Activated naive CD8-positive, alpha-beta T cell treated with anti-CD3 and anti-CD28 coated beads for 36 hours (primary cell): ENCODE data around the gene VTI1A. TPM values are rescaled to one million over a fixed set of nuclear protein-coding genes. Genes with fewer than 3 reads are reported as not detected.

Source experiments
- DNase-seq: peaks from one replicate; pipeline ENCODE4 v3.0.0; 2021
- H3K27ac Mint-ChIP-seq: one replicate; pipeline ENCODE4 v1.8.0; 2022; ENCODE audit warnings: mild to moderate bottlenecking, moderate library complexity, mixed read lengths
- H3K27me3 Mint-ChIP-seq: one replicate; pipeline ENCODE4 v1.8.0; 2022; ENCODE audit warnings: mild to moderate bottlenecking, mixed read lengths
- H3K36me3 Mint-ChIP-seq: one replicate; pipeline ENCODE4 v1.8.0; 2021; ENCODE audit warnings: mild to moderate bottlenecking, mixed read lengths
- H3K4me1 Mint-ChIP-seq: one replicate; pipeline ENCODE4 v1.8.0; 2021; ENCODE audit warnings: mixed read lengths
- H3K4me3 Mint-ChIP-seq: one replicate; pipeline ENCODE4 v1.8.0; 2022; ENCODE audit warnings: mild to moderate bottlenecking, moderate library complexity, mixed read lengths
- H3K9me3 Mint-ChIP-seq: one replicate; pipeline ENCODE4 v1.8.0; 2022; ENCODE audit warnings: mixed read lengths
- total RNA-seq, 2 experiments: library from RNA; stranded (reverse); gene quantifications; one replicate each; pipeline ENCODE4 v1.2.3, GENCODE V29; 2021

Gene VTI1A
- total RNA-seq, 2 experiments from 2014 or later: 31.5 to 33.7 TPM

GRCh38 chr10:112819231-112819630 lies 372.2 kb downstream of the VTI1A start:
- Mint-ChIP-seq H3K4me3 (no peak overlapping the region), H3K36me3 (peaks cover 13% of the 10 kb centered on the region), H3K27me3 (no peaks in the 10 kb centered on the region), H3K9me3 (no peaks in the 10 kb centered on the region), H3K4me1 (peaks cover 3% of the 10 kb centered on the region), H3K27ac (no peak overlapping the region)
- no peak for DNase-seq

GRCh38 chr10:112820320-112820719 lies 373.3 kb downstream of the VTI1A start:
- Mint-ChIP-seq H3K27ac (no peak overlapping the region), H3K4me3 (no peak overlapping the region), H3K9me3 (no peaks in the 10 kb centered on the region), H3K36me3 (peaks cover 10% of the 10 kb centered on the region), H3K4me1 (no peaks in the 10 kb centered on the region), H3K27me3 (no peaks in the 10 kb centered on the region)
- DNase-seq: no peak

DNA sequence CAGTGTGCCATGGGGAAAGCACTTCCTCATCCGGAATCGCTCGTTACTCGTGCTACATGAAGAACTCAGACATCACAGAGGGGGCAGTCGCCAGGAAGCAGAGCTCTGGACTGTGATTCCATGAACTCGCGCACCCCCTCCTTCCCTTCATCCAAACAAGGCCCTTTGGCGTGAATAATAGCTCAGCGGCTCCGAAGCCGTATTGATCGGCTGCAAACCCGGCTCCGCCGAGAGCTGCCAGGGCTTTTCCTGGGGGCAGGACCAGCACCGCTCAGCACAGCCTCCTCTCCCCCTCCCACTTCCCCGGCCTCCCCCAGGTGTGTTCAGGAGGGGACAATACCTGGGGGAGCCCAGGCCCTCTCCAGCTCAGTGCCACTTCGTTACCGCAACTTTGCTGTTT lies 374.0 kb downstream of the VTI1A start:
- H3K4me1 Mint-ChIP-seq: no peaks in the 10 kb centered on the region

DNA sequence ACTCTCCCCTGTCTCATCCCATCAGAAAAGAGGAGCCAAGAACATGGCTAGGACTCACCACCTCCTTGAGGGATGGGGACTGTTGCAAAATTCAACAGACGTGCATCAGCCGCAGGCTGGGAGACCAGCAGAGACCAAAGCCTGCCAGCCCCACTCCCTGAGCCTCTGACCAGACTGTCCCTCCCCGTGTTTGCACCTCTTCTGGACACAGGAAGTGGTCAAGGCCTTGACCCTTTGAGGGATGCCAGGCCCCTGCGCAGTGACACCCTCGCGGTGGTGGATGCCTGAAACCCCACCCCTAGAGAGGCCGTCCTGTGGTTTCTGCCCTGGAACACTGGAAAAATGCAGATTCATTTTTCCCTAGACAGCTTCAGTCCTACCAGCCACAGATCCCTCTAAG lies 374.6 kb downstream of the VTI1A start:
- H3K4me1 Mint-ChIP-seq: no peaks in the 10 kb centered on the region
- peaks cover 5% of the 10 kb centered on the region for H3K36me3 Mint-ChIP-seq
- H3K27ac Mint-ChIP-seq: no peak overlapping the region
- H3K9me3 Mint-ChIP-seq: no peaks in the 10 kb centered on the region
- no peak overlapping the region for H3K4me3 Mint-ChIP-seq
- H3K27me3 Mint-ChIP-seq: no peaks in the 10 kb centered on the region
- DNase-seq: no peak

More for the DNA sequence above, 374.0 kb downstream of the VTI1A start:
- H3K4me3 Mint-ChIP-seq: no peak overlapping the region
- peaks cover 6% of the 10 kb centered on the region for H3K36me3 Mint-ChIP-seq
- H3K27me3 Mint-ChIP-seq: no peaks in the 10 kb centered on the region
- no peaks in the 10 kb centered on the region for H3K9me3 Mint-ChIP-seq
- H3K27ac Mint-ChIP-seq: no peak overlapping the region
- no peak for DNase-seq

GRCh38 chr10:112823007-112823406 lies 376.0 kb downstream of the VTI1A start:
- Mint-ChIP-seq H3K4me1 (no peaks in the 10 kb centered on the region), H3K9me3 (no peaks in the 10 kb centered on the region), H3K27ac (no peak overlapping the region), H3K4me3 (no peak overlapping the region), H3K27me3 (no peaks in the 10 kb centered on the region), H3K36me3 (peaks cover 3% of the 10 kb centered on the region)
- no peak for DNase-seq

DNA sequence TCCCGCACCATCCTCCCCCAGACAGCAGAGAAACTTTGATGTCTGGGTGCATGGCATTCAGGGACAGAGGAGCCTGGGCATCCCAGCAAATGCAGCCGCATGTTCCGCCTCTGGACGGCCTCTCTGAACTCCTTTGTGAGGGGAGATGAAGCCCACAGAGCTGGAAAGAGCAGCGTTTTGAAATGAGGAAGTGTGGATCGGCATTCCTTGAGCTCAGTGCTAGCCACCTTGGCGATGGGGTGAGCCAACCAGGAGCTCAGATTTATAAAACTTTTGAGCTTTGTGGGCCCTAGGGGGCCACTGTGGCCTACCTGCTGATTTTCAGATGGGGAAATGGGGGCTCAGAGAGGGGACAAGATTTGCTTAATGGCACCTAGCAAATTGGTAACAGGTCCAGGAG lies 376.6 kb downstream of the VTI1A start:
- Mint-ChIP-seq H3K27me3 (no peaks in the 10 kb centered on the region), H3K4me3 (no peak overlapping the region)
- no peak for DNase-seq

DNA sequence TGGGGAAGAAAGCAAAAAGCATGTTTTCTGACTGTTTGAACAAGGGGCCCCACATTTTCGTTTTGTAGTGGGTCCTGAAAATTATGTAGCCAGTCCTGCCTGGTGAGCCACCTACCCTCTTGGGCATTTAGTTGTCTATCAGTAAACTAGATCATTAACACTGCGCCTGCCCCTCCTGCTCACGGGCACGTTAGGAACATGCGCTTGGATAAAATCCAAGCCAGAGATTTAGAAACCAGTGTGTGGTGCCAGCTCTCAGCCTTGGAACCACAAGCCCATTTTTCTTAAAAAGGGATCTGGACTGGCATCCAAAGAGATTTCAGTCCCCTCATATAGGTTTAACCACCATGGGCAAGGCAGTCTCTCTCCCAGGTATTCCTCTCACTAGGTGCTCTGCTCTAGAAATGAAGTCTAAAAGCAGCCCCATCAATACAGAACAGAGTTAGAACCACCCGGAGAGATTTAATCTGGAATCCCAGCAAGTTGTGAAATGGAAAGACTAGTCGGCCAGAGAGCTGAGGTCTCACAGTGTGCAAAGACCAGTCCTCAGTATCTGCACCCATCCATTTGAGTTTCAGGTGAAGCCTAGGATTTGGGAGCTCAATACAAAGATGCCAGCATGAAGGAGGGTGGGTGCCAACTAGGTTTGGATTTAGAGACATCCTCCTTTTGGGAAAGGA lies 379.1 kb downstream of the VTI1A start:
- Mint-ChIP-seq H3K27ac (no peak overlapping the region), H3K4me3 (no peak overlapping the region), H3K36me3 (peaks cover 2% of the 10 kb centered on the region), H3K27me3 (no peaks in the 10 kb centered on the region), H3K4me1 (no peaks in the 10 kb centered on the region), H3K9me3 (no peaks in the 10 kb centered on the region)
- DNase-seq: no peak

More for the DNA sequence above, 376.6 kb downstream of the VTI1A start:
- Mint-ChIP-seq H3K36me3 (peaks cover 3% of the 10 kb centered on the region), H3K27ac (no peak overlapping the region), H3K4me1 (no peaks in the 10 kb centered on the region), H3K9me3 (no peaks in the 10 kb centered on the region)

GRCh38 chr10:112827086-112827485 lies 380.1 kb downstream of the VTI1A start:
- H3K9me3 Mint-ChIP-seq: no peaks in the 10 kb centered on the region
- H3K36me3 Mint-ChIP-seq: peaks cover 2% of the 10 kb centered on the region
- H3K4me3 Mint-ChIP-seq: no peak overlapping the region
- DNase-seq: no peak
- no peak overlapping the region for H3K27ac Mint-ChIP-seq
- H3K27me3 Mint-ChIP-seq: no peaks in the 10 kb centered on the region
- H3K4me1 Mint-ChIP-seq: no peaks in the 10 kb centered on the region

DNA sequence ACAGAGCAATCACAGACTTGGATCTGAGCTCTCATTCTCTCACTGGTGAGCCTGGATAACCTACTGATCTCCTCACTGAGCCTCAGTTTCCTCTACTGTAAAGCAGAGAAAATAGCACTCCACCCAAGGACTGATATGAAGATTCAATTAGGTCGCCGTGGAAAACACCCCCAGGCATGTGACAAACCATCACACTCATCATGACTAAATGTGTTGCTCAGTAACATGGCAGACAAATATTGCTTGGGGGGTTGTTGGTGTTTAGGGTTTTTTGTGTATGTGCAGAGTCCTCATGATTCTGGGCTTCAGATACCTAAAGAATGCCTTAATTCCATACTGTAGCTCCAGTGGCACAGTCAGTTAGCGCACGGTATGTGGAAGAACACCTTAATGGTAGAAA lies 380.9 kb downstream of the VTI1A start:
- Mint-ChIP-seq H3K4me3 (no peak overlapping the region), H3K27ac (no peak overlapping the region), H3K27me3 (no peaks in the 10 kb centered on the region), H3K9me3 (no peaks in the 10 kb centered on the region), H3K36me3 (peaks cover 2% of the 10 kb centered on the region), H3K4me1 (no peaks in the 10 kb centered on the region)
- no peak for DNase-seq

DNA sequence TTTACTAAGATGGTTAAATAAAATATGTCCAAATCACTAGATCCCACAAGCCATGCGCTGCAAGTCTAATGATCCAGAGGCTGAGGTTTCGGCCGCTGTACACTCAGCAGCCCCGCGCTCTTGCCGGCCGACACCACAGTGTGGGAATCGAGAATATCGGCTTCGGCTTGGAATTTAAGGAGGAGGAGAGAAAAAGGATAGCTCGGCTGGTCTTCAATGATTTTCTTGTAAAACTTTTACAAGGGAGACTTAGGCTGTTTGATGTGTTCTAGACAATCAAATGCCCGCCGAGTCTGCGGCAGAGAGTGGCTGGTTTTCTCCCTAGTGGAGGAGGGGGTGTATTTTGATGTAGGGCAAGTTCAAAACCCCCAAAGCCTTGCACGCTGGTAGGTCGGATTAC lies 384.8 kb downstream of the VTI1A start:
- no peak overlapping the region for H3K4me3 Mint-ChIP-seq

DNA sequence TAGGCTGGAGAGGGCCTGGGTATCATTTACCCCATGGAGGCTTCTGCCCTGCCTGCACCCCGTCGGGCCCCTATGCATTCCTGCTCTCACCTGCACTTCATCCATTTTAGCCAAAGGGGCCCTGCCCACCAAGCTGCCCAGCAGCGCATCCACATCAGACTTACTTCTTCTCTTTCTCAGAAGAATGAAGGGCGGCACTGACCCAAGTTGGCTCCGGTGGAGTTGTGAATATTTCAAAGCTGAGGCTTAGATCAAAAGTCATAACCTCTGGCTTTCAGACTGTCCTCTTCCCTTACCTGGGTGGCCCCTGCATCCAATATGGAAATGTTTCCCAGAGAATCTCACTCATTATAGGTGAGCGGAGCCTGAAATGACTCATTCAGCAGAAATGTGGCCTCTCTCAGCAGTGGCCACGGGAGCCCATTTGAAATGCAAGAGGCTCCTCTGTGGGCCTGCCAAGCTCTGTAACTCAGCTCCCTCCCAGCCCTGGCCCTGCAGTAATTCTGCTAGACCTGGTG lies 385.4 kb downstream of the VTI1A start:
- Mint-ChIP-seq H3K4me1 (no peaks in the 10 kb centered on the region), H3K4me3 (no peak overlapping the region), H3K9me3 (no peaks in the 10 kb centered on the region), H3K27me3 (no peaks in the 10 kb centered on the region), H3K36me3 (peaks cover 10% of the 10 kb centered on the region), H3K27ac (no peak overlapping the region)
- DNase-seq: no peak

More for the DNA sequence above, 384.8 kb downstream of the VTI1A start:
- no peak for DNase-seq
- H3K36me3 Mint-ChIP-seq: peaks cover 7% of the 10 kb centered on the region
- no peaks in the 10 kb centered on the region for H3K4me1 Mint-ChIP-seq
- H3K27ac Mint-ChIP-seq: no peak overlapping the region
- no peaks in the 10 kb centered on the region for H3K27me3 Mint-ChIP-seq
- no peaks in the 10 kb centered on the region for H3K9me3 Mint-ChIP-seq

DNA sequence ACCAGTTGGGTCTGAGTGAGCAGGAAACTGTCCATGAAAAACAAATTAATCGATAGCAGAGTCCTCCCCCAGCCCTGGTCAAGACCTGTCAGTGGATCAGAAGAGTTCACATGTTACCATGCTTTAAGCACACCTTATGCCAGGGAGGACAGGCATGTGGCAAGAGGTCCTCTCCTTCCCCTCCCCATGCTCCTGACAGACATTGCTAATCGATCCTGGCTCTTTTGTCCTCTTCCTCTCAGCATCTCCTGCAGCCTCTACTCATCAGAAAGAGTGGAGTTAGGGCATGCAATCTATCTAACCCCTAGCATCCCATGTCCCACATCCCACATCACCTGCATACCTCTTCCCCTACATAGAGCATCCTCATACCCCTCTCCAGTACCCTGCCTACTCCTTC lies 385.9 kb downstream of the VTI1A start:
- Mint-ChIP-seq H3K27ac (no peak overlapping the region), H3K36me3 (peaks cover 10% of the 10 kb centered on the region), H3K9me3 (no peaks in the 10 kb centered on the region), H3K4me3 (no peak overlapping the region), H3K27me3 (no peaks in the 10 kb centered on the region), H3K4me1 (no peaks in the 10 kb centered on the region)
- DNase-seq: no peak

- H3K27ac Mint-ChIP-seq: no peak overlapping the region
- no peaks in the 10 kb centered on the region for H3K27me3 Mint-ChIP-seq
- no peaks in the 10 kb centered on the region for H3K4me1 Mint-ChIP-seq
- no peaks in the 10 kb centered on the region for H3K9me3 Mint-ChIP-seq
- peaks cover 10% of the 10 kb centered on the region for H3K36me3 Mint-ChIP-seq
- H3K4me3 Mint-ChIP-seq: no peak overlapping the region
- no peak for DNase-seq
Measured at GRCh38 chr10:112834751-112835181, 387.8 kb downstream of the VTI1A start.

DNA sequence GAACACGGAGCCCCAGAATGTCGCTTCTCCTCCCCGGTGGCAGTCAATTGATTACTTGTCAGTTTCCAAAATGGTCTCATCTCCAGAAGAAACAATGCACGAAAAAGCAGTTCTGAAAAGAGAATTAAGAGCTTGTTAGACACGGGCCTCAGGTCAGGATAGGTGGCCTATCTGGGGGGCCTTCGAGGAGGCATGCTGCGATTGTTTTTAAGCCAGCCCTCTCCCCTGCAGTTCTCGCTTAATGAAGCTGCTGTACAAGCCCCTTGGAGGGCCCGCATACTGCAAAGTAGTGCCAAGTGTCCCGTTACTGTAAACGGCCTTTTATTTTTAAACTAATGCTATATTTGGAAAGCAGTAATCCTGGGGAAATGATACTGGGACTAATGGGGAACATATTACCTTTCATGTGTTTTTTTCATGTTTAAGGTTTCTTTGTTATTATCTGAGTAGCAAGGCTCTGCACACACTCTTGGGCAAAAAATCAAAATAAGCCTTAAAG lies 388.3 kb downstream of the VTI1A start:
- no peaks in the 10 kb centered on the region for H3K27me3 Mint-ChIP-seq
- no peak overlapping the region for H3K27ac Mint-ChIP-seq
- H3K36me3 Mint-ChIP-seq: peaks cover 10% of the 10 kb centered on the region
- DNase-seq: no peak
- no peaks in the 10 kb centered on the region for H3K4me1 Mint-ChIP-seq
- H3K9me3 Mint-ChIP-seq: no peaks in the 10 kb centered on the region
- no peak overlapping the region for H3K4me3 Mint-ChIP-seq

GRCh38 chr10:112835944-112836451 lies 389.0 kb downstream of the VTI1A start:
- H3K27ac Mint-ChIP-seq: no peak overlapping the region

More at GRCh38 chr10:112835944-112836451, 389.0 kb downstream of the VTI1A start:
- Mint-ChIP-seq H3K4me3 (no peak overlapping the region), H3K27me3 (no peaks in the 10 kb centered on the region), H3K36me3 (peaks cover 10% of the 10 kb centered on the region), H3K4me1 (no peaks in the 10 kb centered on the region), H3K9me3 (no peaks in the 10 kb centered on the region)
- no peak for DNase-seq
